Neural progenitor cell (in vitro differentiated cells): Measurements from ENCODE around the gene PRIMPOL. TPM values are rescaled to one million over a fixed set of nuclear protein-coding genes. Genes with fewer than 3 reads are reported as not detected.

ENCODE experiments used
- DNase-seq: peaks from one replicate; pipeline ENCODE4 v3.0.0-alpha.2; 2016; ENCODE audit warnings: low spot score
- H2AFZ ChIP-seq: fragments of 200-600 bp; sonication (generic); replicated peaks from 2 replicates; pipeline ENCODE4 v1.6.1; 2016; ENCODE audit warnings: antibody characterized with exemption
- H3F3A ChIP-seq: fragments of 200-600 bp; sonication (generic); 2 replicates; pipeline ENCODE4 v1.6.1; 2016; ENCODE audit warnings: antibody characterized with exemption, low read depth
- H3K27ac ChIP-seq: fragments of 200-600 bp; sonication (generic); 2 replicates; pipeline ENCODE4 v1.5.1; 2016; ENCODE audit warnings: mild to moderate bottlenecking
- H3K27me3 ChIP-seq: fragments of 200-600 bp; sonication (generic); 2 replicates; pipeline ENCODE4 v1.6.1; 2016; ENCODE audit warnings: mild to moderate bottlenecking, moderate library complexity
- H3K36me3 ChIP-seq: fragments of 200-600 bp; sonication (generic); 2 replicates; pipeline ENCODE4 v1.5.1; 2016
- H3K4me1 ChIP-seq: fragments of 200-600 bp; sonication (generic); 2 replicates; pipeline ENCODE4 v1.6.1; 2016; ENCODE audit warnings: mixed run types
- H3K4me2 ChIP-seq: fragments of 200-600 bp; sonication (generic); 2 replicates; pipeline ENCODE4 v1.6.1; 2016
- H3K4me3 ChIP-seq: fragments of 200-600 bp; sonication (generic); 2 replicates; pipeline ENCODE4 v1.5.1; 2016
- H3K79me2 ChIP-seq: fragments of 200-600 bp; sonication (generic); 2 replicates; pipeline ENCODE4 v1.6.1; 2016; ENCODE audit warnings: low read depth
- H3K9ac ChIP-seq: fragments of 200-600 bp; sonication (generic); 2 replicates; pipeline ENCODE4 v1.6.1; 2016
- H3K9me3 ChIP-seq: fragments of 200-600 bp; sonication (generic); 2 replicates; pipeline ENCODE4 v1.5.1; 2016; ENCODE audit warnings: low read depth
- H4K20me1 ChIP-seq: fragments of 200-600 bp; sonication (generic); 2 replicates; pipeline ENCODE4 v1.6.1; 2016; ENCODE audit warnings: low read depth
- H3K27ac Mint-ChIP-seq: 3 replicates; pipeline ENCODE4 v1.8.0; 2021; ENCODE audit warnings: mixed read lengths
- H3K27me3 Mint-ChIP-seq: 2 replicates; pipeline ENCODE4 v1.8.0; 2022; ENCODE audit warnings: low read depth, mild to moderate bottlenecking, inconsistent platforms, moderate library complexity, mixed read lengths; ENCODE audit not compliant: insufficient read depth
- H3K36me3 Mint-ChIP-seq: 3 replicates; pipeline ENCODE4 v1.8.0; 2021; ENCODE audit warnings: mixed read lengths
- H3K4me1 Mint-ChIP-seq: 3 replicates; pipeline ENCODE4 v1.8.0; 2021; ENCODE audit warnings: mixed read lengths
- H3K4me3 Mint-ChIP-seq: 3 replicates; pipeline ENCODE4 v1.8.0; 2021; ENCODE audit warnings: mild to moderate bottlenecking, moderate library complexity, mixed read lengths
- H3K9me3 Mint-ChIP-seq: 3 replicates; pipeline ENCODE4 v1.8.0; 2020; ENCODE audit warnings: mixed read lengths
- CTCF ChIP-seq: fragments of 200-600 bp; sonication (generic); IDR thresholded peaks from 2 replicates; pipeline ENCODE4 v1.5.1; 2017; ENCODE audit warnings: antibody characterized with exemption, mild to moderate bottlenecking
- EZH2 ChIP-seq: fragments of 200-600 bp; sonication (generic); IDR thresholded peaks from 2 replicates; pipeline ENCODE4 v1.6.1; 2017; ENCODE audit warnings: antibody characterized with exemption, mild to moderate bottlenecking, moderate library complexity
- EZH2phosphoT487 ChIP-seq: fragments of 200-600 bp; sonication (generic); IDR thresholded peaks from 2 replicates; pipeline ENCODE4 v1.6.1; 2017; ENCODE audit warnings: antibody characterized with exemption
- total RNA-seq: library from RNA; depleted of rRNA; stranded (reverse); fragments of >200 nt; gene quantifications from 2 replicates; pipeline ENCODE4 v1.2.3, GENCODE V29; 2015; ENCODE audit warnings: low replicate concordance

The PRIMPOL gene
- total RNA-seq, 1 donor from 2014 or later: 46.6 TPM

GRCh38 chr4:184666670-184667069 is 17.1 kb downstream of the PRIMPOL start:
- Histone ChIP-seq H3K4me3 (no peak overlapping the region), H3K9ac (no peak overlapping the region), H4K20me1 (no peaks in the 10 kb centered on the region), H3K27me3 (no peaks in the 10 kb centered on the region), H3F3A (no peaks in the 10 kb centered on the region), H2AFZ (no peak overlapping the region), H3K27ac (no peak overlapping the region), H3K4me1 (no peaks in the 10 kb centered on the region), H3K4me2 (no peak overlapping the region), H3K9me3 (no peaks in the 10 kb centered on the region), H3K79me2 (no peaks in the 10 kb centered on the region), H3K36me3 (no peaks in the 10 kb centered on the region)
- DNase-seq: no peak
- TF ChIP-seq EZH2: no peak
- TF ChIP-seq EZH2phosphoT487: no peak
- no peak for TF ChIP-seq CTCF
- Mint-ChIP-seq H3K4me3 (no peak overlapping the region), H3K9me3 (no peaks in the 10 kb centered on the region), H3K36me3 (peaks cover 11% of the 10 kb centered on the region), H3K27ac (no peak overlapping the region), H3K4me1 (no peaks in the 10 kb centered on the region), H3K27me3 (no peaks in the 10 kb centered on the region)

GRCh38 chr4:184668096-184668495 is 18.6 kb downstream of the PRIMPOL start:
- no peak for DNase-seq
- H3K9me3 Mint-ChIP-seq: no peaks in the 10 kb centered on the region
- H3K4me3 Mint-ChIP-seq: no peak overlapping the region
- no peaks in the 10 kb centered on the region for H3F3A ChIP-seq
- no peak overlapping the region for H2AFZ ChIP-seq
- no peak overlapping the region for H3K4me2 ChIP-seq
- no peak overlapping the region for H3K27ac ChIP-seq
- no peaks in the 10 kb centered on the region for H3K27me3 ChIP-seq
- H3K4me3 ChIP-seq: no peak overlapping the region
- H3K9ac ChIP-seq: no peak overlapping the region
- H3K36me3 ChIP-seq: no peaks in the 10 kb centered on the region
- no peaks in the 10 kb centered on the region for H3K9me3 ChIP-seq
- H3K27ac Mint-ChIP-seq: no peak overlapping the region
- H3K4me1 ChIP-seq: no peaks in the 10 kb centered on the region
- peaks cover under 1% of the 10 kb centered on the region for H3K27me3 Mint-ChIP-seq
- peaks cover 14% of the 10 kb centered on the region for H3K36me3 Mint-ChIP-seq
- no peaks in the 10 kb centered on the region for H4K20me1 ChIP-seq
- no peak for TF ChIP-seq EZH2
- TF ChIP-seq CTCF: no peak
- no peaks in the 10 kb centered on the region for H3K4me1 Mint-ChIP-seq
- H3K79me2 ChIP-seq: no peaks in the 10 kb centered on the region

GRCh38 chr4:184668511-184669114 is 19.1 kb downstream of the PRIMPOL start:
- no peak for DNase-seq
- no peak overlapping the region for H2AFZ ChIP-seq
- no peaks in the 10 kb centered on the region for H3K79me2 ChIP-seq
- H3K4me2 ChIP-seq: no peak overlapping the region
- H3F3A ChIP-seq: no peaks in the 10 kb centered on the region
- no peak overlapping the region for H3K4me3 ChIP-seq
- peaks cover 2% of the 10 kb centered on the region for H3K27me3 Mint-ChIP-seq
- no peak overlapping the region for H3K27ac Mint-ChIP-seq
- H3K36me3 ChIP-seq: no peaks in the 10 kb centered on the region
- peaks cover 14% of the 10 kb centered on the region for H3K36me3 Mint-ChIP-seq
- H3K9ac ChIP-seq: no peak overlapping the region
- no peaks in the 10 kb centered on the region for H4K20me1 ChIP-seq
- H3K4me3 Mint-ChIP-seq: no peak overlapping the region
- H3K4me1 Mint-ChIP-seq: no peaks in the 10 kb centered on the region
- H3K9me3 Mint-ChIP-seq: no peaks in the 10 kb centered on the region
- H3K4me1 ChIP-seq: no peaks in the 10 kb centered on the region
- H3K9me3 ChIP-seq: no peaks in the 10 kb centered on the region
- no peak overlapping the region for H3K27ac ChIP-seq
- no peaks in the 10 kb centered on the region for H3K27me3 ChIP-seq
- no peak for TF ChIP-seq EZH2phosphoT487
- TF ChIP-seq EZH2: no peak
- TF ChIP-seq CTCF: no peak
